ENCODE data around the gene CNOT2. TPM values are rescaled to one million over a fixed set of nuclear protein-coding genes. Genes with fewer than 3 reads are reported as not detected.

The CNOT2 gene
- total and polyA plus RNA-seq, 9 donors, result 33.7 to 115 (median 68.0) TPM

- intact Hi-C loops (cut with DNase I), result no loop called here
- Histone ChIP-seq H3K27me3 (no peaks in the 10 kb centered on the region), H3K27ac (no peak overlapping the region), H3K4me3 (no peak overlapping the region), H3K4me1 (ENCODE audit: insufficient read depth) (no peaks in the 10 kb centered on the region), H3K36me3 (no peaks in the 10 kb centered on the region), H3K9me3 (no peaks in the 10 kb centered on the region)
- no peak for TF ChIP-seq POLR2A (IDR thresholded peaks at IDR 0.05)
- no peak for TF ChIP-seq CTCF (IDR thresholded peaks at IDR 0.05)
- no peak for TF ChIP-seq EP300 (IDR thresholded peaks at IDR 0.05)
- no peak for DNase-seq
- WGBS, 3 donors, result 97 to 100% (median 99%) methylated on average over 2 of the region's 2 CpGs
These were observed 86.9 kb downstream of the CNOT2 start for GRCh38 chr12:70330158-70330557.

- TF ChIP-seq CTCF (IDR thresholded peaks at IDR 0.05), result no peak
- TF ChIP-seq EP300 (IDR thresholded peaks at IDR 0.05), result no peak
- TF ChIP-seq POLR2A (IDR thresholded peaks at IDR 0.05), result no peak
- H3K36me3 ChIP-seq, result no peaks in the 10 kb centered on the region
- H3K4me3 ChIP-seq, result no peak overlapping the region
- H3K9me3 ChIP-seq, result no peaks in the 10 kb centered on the region
- intact Hi-C loops (cut with DNase I), result no loop called here
- no peak for DNase-seq
- no peak overlapping the region for H3K27ac ChIP-seq
- H3K27me3 ChIP-seq, result no peaks in the 10 kb centered on the region
- no peaks in the 10 kb centered on the region for H3K4me1 ChIP-seq (ENCODE audit: insufficient read depth)
These were observed 89.0 kb downstream of the CNOT2 start for GRCh38 chr12:70332236-70332635.

GRCh38 chr12:70334742-70335141 lies 91.5 kb downstream of the CNOT2 start:
- 95 to 97% (median 96%) methylated on average over 8 of the region's 8 CpGs for WGBS, 3 donors
- H3K9me3 ChIP-seq, result no peaks in the 10 kb centered on the region
- intact Hi-C loops (cut with DNase I), result no loop called here
- H3K27ac ChIP-seq, result no peak overlapping the region
- no peaks in the 10 kb centered on the region for H3K4me1 ChIP-seq (ENCODE audit: insufficient read depth)
- no peaks in the 10 kb centered on the region for H3K36me3 ChIP-seq
- no peak overlapping the region for H3K4me3 ChIP-seq
- DNase-seq, result no peak
- no peaks in the 10 kb centered on the region for H3K27me3 ChIP-seq
- TF ChIP-seq EP300 (IDR thresholded peaks at IDR 0.05), result no peak
- TF ChIP-seq CTCF (IDR thresholded peaks at IDR 0.05), result no peak
- TF ChIP-seq POLR2A (IDR thresholded peaks at IDR 0.05), result no peak

GRCh38 chr12:70338531-70338930 lies 95.3 kb downstream of the CNOT2 start:
- no peak for DNase-seq
- 92 to 95% (median 92%) methylated on average over 2 of the region's 2 CpGs for WGBS, 3 donors
- H3K4me3 ChIP-seq, result no peak overlapping the region
- H3K27ac ChIP-seq, result no peak overlapping the region
- intact Hi-C loops (cut with DNase I), result no loop called here
- TF ChIP-seq POLR2A (IDR thresholded peaks at IDR 0.05) (no peak), CTCF (IDR thresholded peaks at IDR 0.05) (no peak), EP300 (IDR thresholded peaks at IDR 0.05) (no peak)
- H3K4me1 ChIP-seq (ENCODE audit: insufficient read depth), result no peaks in the 10 kb centered on the region
- no peaks in the 10 kb centered on the region for H3K9me3 ChIP-seq
- H3K36me3 ChIP-seq, result no peaks in the 10 kb centered on the region
- no peaks in the 10 kb centered on the region for H3K27me3 ChIP-seq

- H3K9me3 ChIP-seq, result no peaks in the 10 kb centered on the region
- WGBS, 3 donors, result 93 to 96% (median 94%) methylated on average over 2 of the region's 2 CpGs
- DNase-seq, result no peak
- no peaks in the 10 kb centered on the region for H3K27me3 ChIP-seq
- H3K4me3 ChIP-seq, result no peak overlapping the region
- TF ChIP-seq POLR2A (IDR thresholded peaks at IDR 0.05) (no peak), EP300 (IDR thresholded peaks at IDR 0.05) (no peak), CTCF (IDR thresholded peaks at IDR 0.05) (no peak)
- H3K27ac ChIP-seq, result no peak overlapping the region
- H3K36me3 ChIP-seq, result no peaks in the 10 kb centered on the region
- H3K4me1 ChIP-seq (ENCODE audit: insufficient read depth), result no peaks in the 10 kb centered on the region
- intact Hi-C loops (cut with DNase I), result no loop called here
These were observed 107.8 kb downstream of the CNOT2 start for GRCh38 chr12:70351076-70351475.
